ENCODE measurements around the gene ATP6V1G2. TPM values are rescaled to one million over a fixed set of nuclear protein-coding genes. Genes with fewer than 3 reads are reported as not detected.
"Not testable (repeated sequence)": the region's sequence is repeated elsewhere in the genome, so short reads cannot be mapped to it uniquely, and the experiment has no call there.

ATP6V1G2 gene
- total RNA-seq, 4 donors from 2014 or later: 1.2 to 1.6 TPM; not detected in 2

- Histone ChIP-seq H3K27ac (peak overlapping the region; percentile 51 to 55), H3K4me1 (no peaks in the 10 kb centered on the region), H3K4me3 (no peak overlapping the region), H3K9me3 (no peaks in the 10 kb centered on the region), H3K36me3 (no peaks in the 10 kb centered on the region), H3K27me3 (no peaks in the 10 kb centered on the region)
- DNase-seq: peak in 1 of 2 donors; percentile 40
- TF ChIP-seq CTCF (IDR thresholded peaks at IDR 0.05): no peak
- no peak for TF ChIP-seq POLR2A (IDR thresholded peaks at IDR 0.05)
- intact Hi-C loops (cut with DNase I; ENCODE audit: low total_unique reads): no loop called here
These were observed 12.5 kb upstream of the ATP6V1G2 start for GRCh38 chr6:31558631-31559500.

GRCh38 chr6:31558318-31558625 lies 11.9 kb upstream of the ATP6V1G2 start:
- H3K36me3 ChIP-seq: no peaks in the 10 kb centered on the region

GRCh38 chr6:31557443-31558317 lies 11.3 kb upstream of the ATP6V1G2 start:
- H3K36me3 ChIP-seq: no peaks in the 10 kb centered on the region

More at GRCh38 chr6:31558318-31558625, 11.9 kb upstream of the ATP6V1G2 start:
- DNase-seq: no peak
- H3K27me3 ChIP-seq: no peaks in the 10 kb centered on the region
- no peaks in the 10 kb centered on the region for H3K4me1 ChIP-seq
- TF ChIP-seq POLR2A (IDR thresholded peaks at IDR 0.05): no peak
- TF ChIP-seq CTCF (IDR thresholded peaks at IDR 0.05): no peak
- H3K4me3 ChIP-seq: no peak overlapping the region
- H3K9me3 ChIP-seq: no peaks in the 10 kb centered on the region
- intact Hi-C loops (cut with DNase I; ENCODE audit: low total_unique reads): no loop called here
- H3K27ac ChIP-seq: peak overlapping the region; percentile 51 to 55

GRCh38 chr6:31556307-31556706 lies 9.9 kb upstream of the ATP6V1G2 start:
- Histone ChIP-seq H3K9me3 (no peaks in the 10 kb centered on the region), H3K27ac (no peak overlapping the region), H3K27me3 (no peaks in the 10 kb centered on the region), H3K4me3 (no peak overlapping the region), H3K36me3 (no peaks in the 10 kb centered on the region), H3K4me1 (no peaks in the 10 kb centered on the region)
- intact Hi-C loops (cut with DNase I; ENCODE audit: low total_unique reads): no loop called here
- no peak for DNase-seq
- TF ChIP-seq CTCF (IDR thresholded peaks at IDR 0.05): no peak
- no peak for TF ChIP-seq POLR2A (IDR thresholded peaks at IDR 0.05)

More at GRCh38 chr6:31557443-31558317, 11.3 kb upstream of the ATP6V1G2 start:
- Histone ChIP-seq H3K4me1 (no peaks in the 10 kb centered on the region), H3K4me3 (no peak overlapping the region), H3K27ac (peak overlapping the region; percentile 51 to 55), H3K27me3 (no peaks in the 10 kb centered on the region), H3K9me3 (no peaks in the 10 kb centered on the region)
- intact Hi-C loops (cut with DNase I; ENCODE audit: low total_unique reads): no loop called here
- DNase-seq: no peak
- TF ChIP-seq CTCF (IDR thresholded peaks at IDR 0.05) (no peak), POLR2A (IDR thresholded peaks at IDR 0.05) (no peak)

- DNase-seq; H3K4me3 ChIP-seq; H3K9me3 ChIP-seq; H3K36me3 ChIP-seq; H3K27ac ChIP-seq; H3K4me1 ChIP-seq; intact Hi-C loops (cut with DNase I; ENCODE audit: low total_unique reads); H3K27me3 ChIP-seq: not testable (repeated sequence)
- peak in 3 of 4 experiments; percentile 10 to 60 (median 43) for TF ChIP-seq CTCF (IDR thresholded peaks at IDR 0.05)
These were observed 5.0 kb upstream of the ATP6V1G2 start for GRCh38 chr6:31551371-31551770.

Measured in uterus (tissue), 4 donors.